ENCODE measurements around the gene TNRC6B. TPM values are rescaled to one million over a fixed set of nuclear protein-coding genes. Genes with fewer than 3 reads are reported as not detected.

The TNRC6B gene
- total RNA-seq, 1 experiment from 2014 or later: 58.1 TPM

DNA sequence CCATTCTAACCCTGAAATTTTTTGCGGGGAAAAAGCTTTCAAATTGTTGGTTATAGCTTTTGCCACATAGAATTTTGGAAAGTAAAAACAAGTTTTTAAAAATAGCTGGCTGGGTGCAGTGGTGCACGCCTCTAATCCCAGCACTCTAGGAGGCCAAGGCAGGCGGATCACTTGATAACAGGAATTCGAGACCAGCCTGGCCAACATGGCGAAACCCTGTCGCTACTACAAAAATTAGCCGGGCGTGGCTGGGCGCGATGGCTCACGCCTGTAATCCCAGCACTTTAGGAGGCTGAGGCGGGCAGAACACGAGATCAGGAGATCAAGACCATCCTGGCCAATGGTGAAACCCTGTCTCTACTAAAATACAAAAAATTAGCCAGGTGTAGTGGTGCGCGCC is 54.9 kb downstream of the TNRC6B start:
- Histone ChIP-seq H2BK15ac (ENCODE audit: low read depth, low read length) (no peak overlapping the region), H3K4me1 (ENCODE audit: insufficient read depth, low read length) (peaks cover 2% of the 10 kb centered on the region; the same call in 1 of the 2 replicates), H3K56ac (ENCODE audit: insufficient read length, low read depth, low read length) (no peak overlapping the region), H2BK5ac (ENCODE audit: insufficient read length, low read length) (no peak overlapping the region), H3T11ph (ENCODE audit: low read length) (no peak overlapping the region), H4K5ac (ENCODE audit: insufficient read length, low read depth, low read length) (no peak overlapping the region), H3K4me2 (ENCODE audit: insufficient read depth, insufficient read length, low read length) (no peak overlapping the region), H2BK12ac (ENCODE audit: insufficient read length, low read depth, low read length) (no peak overlapping the region), H4K8ac (replicated peaks; ENCODE audit: insufficient read length, low read depth, low read length) (no peak overlapping the region), H3K23me2 (ENCODE audit: insufficient read length, low read depth, low read length, poor library complexity, severe bottlenecking) (no peaks in the 10 kb centered on the region), H2AK5ac (ENCODE audit: insufficient read length, low read length) (no peak overlapping the region), H3K79me1 (ENCODE audit: insufficient read depth, low read depth, low read length, poor library complexity, severe bottlenecking) (peaks cover 4% of the 10 kb centered on the region), H3K27ac (ENCODE audit: insufficient read length, low read depth, low read length) (no peak overlapping the region), H2AFZ (ENCODE audit: low read length) (no peak overlapping the region), H3K27me3 (ENCODE audit: insufficient read depth, low read length) (no peaks in the 10 kb centered on the region), H2BK120ac (ENCODE audit: low read depth, low read length, poor library complexity, severe bottlenecking) (no peak overlapping the region), H3K4ac (ENCODE audit: low read depth, low read length) (no peak overlapping the region), H4K91ac (ENCODE audit: insufficient read length, low read depth, low read length) (no peak overlapping the region), H3K18ac (ENCODE audit: insufficient read length, low read depth, low read length) (no peak overlapping the region), H3K9ac (ENCODE audit: extremely low read depth, insufficient read length, low read length) (no peak overlapping the region), H3K23ac (ENCODE audit: insufficient read length, low read depth, low read length) (no peak overlapping the region), H4K20me1 (ENCODE audit: control insufficient read depth, insufficient read depth, insufficient read length) (peaks cover 3% of the 10 kb centered on the region), H2BK20ac (ENCODE audit: low read depth, low read length, poor library complexity, severe bottlenecking) (no peak overlapping the region), H3K79me2 (ENCODE audit: insufficient read depth, low read length) (peaks cover 9% of the 10 kb centered on the region; the same call in 1 of the 2 replicates), H3K14ac (ENCODE audit: insufficient read depth, low read length) (no peak overlapping the region), H3K9me3 (ENCODE audit: control insufficient read depth, low read depth, low read length) (no peaks in the 10 kb centered on the region)
- H3K36me3 Mint-ChIP-seq (ENCODE audit: insufficient read depth in 1 of 3, low read depth in 3 of 3): peaks cover 7 to 34% (median 21%) of the 10 kb centered on the region in 3 experiments; a peak in 6 of 7 replicates
- no peak for DNase-seq
- TF ChIP-seq, protein P1, sequence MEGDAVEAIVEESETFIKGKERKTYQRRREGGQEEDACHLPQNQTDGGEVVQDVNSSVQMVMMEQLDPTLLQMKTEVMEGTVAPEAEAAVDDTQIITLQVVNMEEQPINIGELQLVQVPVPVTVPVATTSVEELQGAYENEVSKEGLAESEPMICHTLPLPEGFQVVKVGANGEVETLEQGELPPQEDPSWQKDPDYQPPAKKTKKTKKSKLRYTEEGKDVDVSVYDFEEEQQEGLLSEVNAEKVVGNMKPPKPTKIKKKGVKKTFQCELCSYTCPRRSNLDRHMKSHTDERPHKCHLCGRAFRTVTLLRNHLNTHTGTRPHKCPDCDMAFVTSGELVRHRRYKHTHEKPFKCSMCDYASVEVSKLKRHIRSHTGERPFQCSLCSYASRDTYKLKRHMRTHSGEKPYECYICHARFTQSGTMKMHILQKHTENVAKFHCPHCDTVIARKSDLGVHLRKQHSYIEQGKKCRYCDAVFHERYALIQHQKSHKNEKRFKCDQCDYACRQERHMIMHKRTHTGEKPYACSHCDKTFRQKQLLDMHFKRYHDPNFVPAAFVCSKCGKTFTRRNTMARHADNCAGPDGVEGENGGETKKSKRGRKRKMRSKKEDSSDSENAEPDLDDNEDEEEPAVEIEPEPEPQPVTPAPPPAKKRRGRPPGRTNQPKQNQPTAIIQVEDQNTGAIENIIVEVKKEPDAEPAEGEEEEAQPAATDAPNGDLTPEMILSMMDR (conservative IDR thresholded peaks at IDR 0.05): no peak
- H3K4me3 Mint-ChIP-seq: no peak overlapping the region
- H3K9me3 Mint-ChIP-seq: no peaks in the 10 kb centered on the region
- peaks cover 29 to 44% of the 10 kb centered on the region in 2 experiments for H3K4me1 Mint-ChIP-seq
- H3K27ac Mint-ChIP-seq: no peak overlapping the region; a peak in 2 of 7 replicates
- no peaks in the 10 kb centered on the region for H3K27me3 Mint-ChIP-seq (ENCODE audit: low read depth)
- WGBS (ENCODE audit: extremely low coverage, insufficient read length, low lambda C conversion rate): no CpG with 5 or more reads among the region's 15 CpGs

Data from H9 (cell line).